HG03354 (cell line): ENCODE data around the gene OPCML.

Experiments used
- ATAC-seq: cut with Tn5 transposase; IDR thresholded peaks from one replicate; pipeline ENCODE4 v1.9.1; 2021; ENCODE audit warnings: mild to moderate bottlenecking; ENCODE audit not compliant: unreplicated experiment, poor library complexity, severe bottlenecking

OPCML gene

GRCh38 chr11:133506551-133507094 is 25.7 kb downstream of the OPCML start:
- ATAC-seq: no peak

- peak; percentile 58 for ATAC-seq
Measured at GRCh38 chr11:133506023-133506422, 26.3 kb downstream of the OPCML start.

DNA sequence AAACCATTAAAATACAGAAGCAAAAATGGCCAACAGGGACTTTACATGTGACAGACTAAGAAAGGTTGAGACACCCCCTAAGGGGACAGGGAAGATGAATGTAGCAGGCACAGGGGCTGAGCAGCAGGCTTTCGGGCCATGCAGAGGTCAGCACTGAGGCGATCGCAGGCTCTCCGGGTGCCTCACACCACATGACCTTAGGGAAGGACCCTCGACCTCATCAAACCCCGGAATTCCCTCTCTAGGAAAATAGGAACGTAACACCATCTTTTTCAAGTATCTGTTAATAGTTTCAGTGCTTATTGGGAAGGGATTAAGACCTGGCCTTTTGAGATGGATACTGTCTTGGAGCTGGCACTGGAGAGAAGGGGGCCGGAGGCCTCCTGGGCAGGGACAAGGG is 27.4 kb downstream of the OPCML start:
- ATAC-seq: no peak

DNA sequence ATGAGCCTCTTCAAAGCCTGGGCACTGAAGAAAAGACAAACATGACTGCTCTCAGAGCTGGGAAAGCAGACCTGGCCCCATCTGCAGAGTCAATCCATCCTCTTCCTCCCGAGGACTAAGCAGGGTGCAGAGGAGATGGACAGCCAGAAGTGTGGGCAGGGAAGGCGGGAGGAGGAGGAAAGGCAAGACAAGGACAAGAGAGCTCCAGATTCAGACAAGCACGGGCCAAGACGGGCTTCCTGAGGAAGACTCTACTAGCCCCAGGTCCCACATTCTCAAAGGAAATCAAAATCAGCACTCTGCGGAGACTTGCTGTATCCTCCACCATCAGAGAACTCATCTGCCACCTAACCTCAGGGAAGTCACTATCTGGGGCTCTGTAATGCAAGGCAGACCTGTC is 28.5 kb downstream of the OPCML start:
- ATAC-seq: no peak

DNA sequence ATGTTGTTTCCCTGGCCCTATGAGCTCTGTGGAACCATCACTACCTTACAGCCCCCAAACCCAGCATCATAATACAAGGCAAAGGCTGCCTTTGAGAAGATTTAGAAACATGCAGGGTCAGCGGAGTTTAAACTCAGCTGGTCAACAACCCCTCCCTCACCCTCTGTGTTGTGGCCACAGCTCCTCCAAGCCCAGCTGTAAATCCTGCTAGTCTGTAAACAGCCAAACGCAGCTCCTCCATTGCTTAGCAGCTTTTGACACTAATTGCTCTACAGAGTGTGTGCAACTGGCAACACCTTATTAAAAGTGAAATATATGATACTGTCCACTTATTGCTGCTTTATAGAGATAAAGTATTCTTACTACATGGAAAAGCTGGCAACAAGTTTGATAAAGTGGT is 29.1 kb downstream of the OPCML start:
- no peak for ATAC-seq

- no peak for ATAC-seq
Measured at GRCh38 chr11:133501643-133502539, 30.4 kb downstream of the OPCML start.

DNA sequence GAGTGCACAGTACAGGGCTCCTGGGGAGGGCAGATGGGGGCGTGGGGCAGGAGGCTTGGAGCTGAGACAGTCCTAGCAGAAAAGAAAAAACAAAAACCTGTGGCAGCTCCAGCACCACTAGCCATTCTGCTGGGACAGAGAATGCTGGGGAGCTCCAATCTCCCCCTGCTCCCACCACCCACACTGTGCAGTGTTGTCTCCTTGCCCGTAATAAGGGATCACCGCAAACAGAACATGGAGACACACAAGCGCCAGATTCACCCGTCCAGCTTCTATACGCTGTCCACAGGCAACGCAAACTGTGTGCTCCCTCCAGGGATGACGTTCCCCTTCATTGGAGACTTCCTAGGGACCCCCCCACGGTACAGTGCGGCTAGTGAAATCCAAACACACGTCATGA is 31.4 kb downstream of the OPCML start:
- no peak for ATAC-seq

- no peak for ATAC-seq
Measured at GRCh38 chr11:133500435-133500834, 31.9 kb downstream of the OPCML start.

GRCh38 chr11:133498969-133499368 is 33.3 kb downstream of the OPCML start:
- ATAC-seq: no peak

DNA sequence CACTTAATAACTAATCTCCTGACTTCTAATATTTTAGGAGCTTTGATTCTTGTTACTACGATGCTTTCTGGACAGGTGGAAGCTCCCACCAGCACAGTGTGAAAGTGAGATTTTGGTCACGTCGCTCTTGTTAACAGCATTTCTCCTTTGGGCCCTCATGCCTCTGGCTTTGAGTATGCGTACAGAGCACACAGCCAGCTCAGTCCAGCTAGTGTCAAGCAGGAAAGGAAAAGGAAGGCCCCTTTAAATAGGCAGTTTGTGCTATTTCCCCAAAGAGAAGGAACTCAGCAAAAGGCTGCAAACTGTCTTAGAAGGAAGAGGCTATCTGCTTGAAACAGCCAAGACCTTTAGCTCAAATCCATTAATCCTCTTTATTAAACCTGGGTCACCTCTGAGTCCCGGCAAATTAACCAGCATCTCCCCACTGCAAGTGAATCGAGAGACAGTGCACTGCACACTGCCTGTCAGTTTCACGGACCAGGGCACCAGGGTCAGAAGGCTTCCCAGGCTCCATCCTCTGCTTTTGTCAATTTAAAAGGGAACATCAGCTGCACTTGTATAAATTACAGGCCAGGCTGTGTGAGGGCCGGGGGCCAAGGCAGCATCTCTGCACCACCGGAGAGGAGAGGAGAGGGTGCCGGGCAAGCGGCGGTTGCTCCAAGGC is 34.7 kb downstream of the OPCML start:
- no peak for ATAC-seq

- no peak for ATAC-seq
Measured at GRCh38 chr11:133492895-133493294, 39.4 kb downstream of the OPCML start.

- no peak for ATAC-seq
Measured at GRCh38 chr11:133491680-133492383, 40.5 kb downstream of the OPCML start.

DNA sequence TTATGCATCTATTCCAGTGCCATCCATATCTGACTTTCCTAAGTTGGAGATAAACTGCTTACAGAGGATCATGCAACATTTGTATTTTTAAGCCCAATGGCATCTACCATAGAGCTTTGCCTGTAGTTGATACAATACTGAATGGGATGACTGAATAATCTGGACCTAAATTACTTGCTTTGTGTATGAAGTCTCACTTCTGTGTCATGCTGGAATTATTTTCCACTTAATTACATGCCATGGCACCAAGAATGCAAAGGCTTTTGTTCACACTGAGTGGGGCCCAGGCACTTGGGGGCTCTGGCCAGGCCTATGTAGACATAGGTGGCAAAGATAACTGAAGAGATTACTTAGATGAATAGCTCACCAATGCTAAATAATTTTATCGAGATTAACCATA is 51.6 kb downstream of the OPCML start:
- ATAC-seq: no peak

GRCh38 chr11:133479209-133479608 is 53.1 kb downstream of the OPCML start:
- no peak for ATAC-seq

GRCh38 chr11:133477251-133477625 is 55.1 kb downstream of the OPCML start:
- no peak for ATAC-seq

GRCh38 chr11:133476570-133477250 is 55.6 kb downstream of the OPCML start:
- no peak for ATAC-seq

DNA sequence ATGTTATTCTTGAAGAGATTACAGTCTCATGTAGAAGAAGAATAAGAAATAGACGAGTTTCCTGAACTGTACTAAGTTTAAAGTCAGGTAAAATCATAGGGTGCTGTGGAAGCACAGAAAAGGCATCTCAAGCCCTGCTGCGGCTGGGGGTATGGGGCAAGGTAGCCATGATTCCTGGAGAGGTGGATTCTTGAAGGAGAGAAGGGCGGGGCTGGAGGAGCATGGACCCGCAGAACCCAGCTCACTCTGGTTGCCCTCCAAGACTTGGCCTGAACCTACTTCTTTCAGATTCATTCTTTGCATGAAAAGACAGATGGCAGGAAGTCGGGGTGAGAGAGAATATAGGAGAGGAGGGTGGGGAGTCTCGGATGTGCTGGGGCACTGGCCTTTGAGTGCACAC is 57.8 kb downstream of the OPCML start:
- ATAC-seq: no peak

GRCh38 chr11:133467686-133468085 is 64.6 kb downstream of the OPCML start:
- no peak for ATAC-seq

- ATAC-seq: no peak
Measured at GRCh38 chr11:133443206-133443747, 89.0 kb downstream of the OPCML start.
